Measurements from ENCODE around the gene ELMOD3. TPM values are rescaled to one million over a fixed set of nuclear protein-coding genes. Genes with fewer than 3 reads are reported as not detected.
A peak's percentile ranks its signal among the peaks of the same experiment; 100 is the strongest.

The ELMOD3 gene
- polyA plus RNA-seq, 3 donors: 6.1 to 53.3 (median 7.2) TPM

- no peaks in the 10 kb centered on the region for H3K27me3 ChIP-seq (ENCODE audit: control insufficient read depth in 2 of 2, insufficient read depth in 2 of 2, low read length in 2 of 2)
- no peak overlapping the region for H2AFZ ChIP-seq (ENCODE audit: insufficient read depth, low read depth, low read length, poor library complexity, severe bottlenecking)
- DNase-seq: no peak
- peaks cover 3% of the 10 kb centered on the region for H4K20me1 ChIP-seq (ENCODE audit: insufficient read depth, low read length)
- peak overlapping the region in 1 of 7 donors; percentile 21 for H3K27ac Mint-ChIP-seq
- H3K4me1 ChIP-seq (ENCODE audit: control insufficient read depth in 1 of 2, insufficient read depth in 2 of 2, low read length in 2 of 2): no peaks in the 10 kb centered on the region
- no peak overlapping the region for H3K4me2 ChIP-seq (replicated peaks; ENCODE audit: extremely low read depth, low read length, poor library complexity, severe bottlenecking)
- H3K79me2 ChIP-seq (ENCODE audit: insufficient read depth, low read length): no peaks in the 10 kb centered on the region
- H3K4me3 ChIP-seq (replicated peaks in 1 of 3; ENCODE audit: low read depth in 2 of 3, low read length in 3 of 3): no peak overlapping the region
- WGBS (ENCODE audit: insufficient coverage): 99% methylated on average over 9 of the region's 14 CpGs
- H3K9me3 ChIP-seq (replicated peaks in 1 of 2; ENCODE audit: control insufficient read depth in 1 of 2, insufficient read depth in 1 of 2, low read length in 2 of 2): no peaks in the 10 kb centered on the region
- intact Hi-C loops (cut with micrococcal nuclease): no loop called here
- H3K27me3 Mint-ChIP-seq (ENCODE audit: low read depth in 3 of 3): peaks cover 3 to 5% (median 5%) of the 10 kb centered on the region in 3 donors
- peaks cover 53 to 73% of the 10 kb centered on the region in 2 donors for H3K36me3 Mint-ChIP-seq
- H3K9me3 Mint-ChIP-seq: no peaks in the 10 kb centered on the region
- H3K36me3 ChIP-seq (replicated peaks in 1 of 2; ENCODE audit: control insufficient read depth in 1 of 2, insufficient read depth in 2 of 2, low read length in 2 of 2): peaks cover 44 to 62% of the 10 kb centered on the region in 2 donors
- no peak overlapping the region for H3K4me3 Mint-ChIP-seq
- no peak overlapping the region for H3K27ac ChIP-seq (ENCODE audit: low read depth in 1 of 2, low read length in 2 of 2)
- H3K9ac ChIP-seq (ENCODE audit: insufficient read depth, low read length, poor library complexity, severe bottlenecking): no peak overlapping the region
- no peak for TF ChIP-seq CTCF (IDR thresholded peaks at IDR 0.05)
- H3K4me1 Mint-ChIP-seq: no peaks in the 10 kb centered on the region
Measured at GRCh38 chr2:85344356-85344954, 10.1 kb upstream of the ELMOD3 start.

- peaks cover 3% of the 10 kb centered on the region for H4K20me1 ChIP-seq (ENCODE audit: insufficient read depth, low read length)
Measured at GRCh38 chr2:85347599-85347998, 7.0 kb upstream of the ELMOD3 start.

More at GRCh38 chr2:85347599-85347998, 7.0 kb upstream of the ELMOD3 start:
- Histone ChIP-seq H3K9me3 (replicated peaks in 1 of 2; ENCODE audit: control insufficient read depth in 1 of 2, insufficient read depth in 1 of 2, low read length in 2 of 2) (no peaks in the 10 kb centered on the region), H3K4me1 (ENCODE audit: control insufficient read depth in 1 of 2, insufficient read depth in 2 of 2, low read length in 2 of 2) (no peaks in the 10 kb centered on the region), H2AFZ (ENCODE audit: insufficient read depth, low read depth, low read length, poor library complexity, severe bottlenecking) (no peak overlapping the region), H3K4me2 (replicated peaks; ENCODE audit: extremely low read depth, low read length, poor library complexity, severe bottlenecking) (no peak overlapping the region), H3K4me3 (replicated peaks in 1 of 3; ENCODE audit: low read depth in 2 of 3, low read length in 3 of 3) (no peak overlapping the region), H3K9ac (ENCODE audit: insufficient read depth, low read length, poor library complexity, severe bottlenecking) (no peak overlapping the region), H3K27ac (ENCODE audit: low read depth in 1 of 2, low read length in 2 of 2) (no peak overlapping the region), H3K79me2 (ENCODE audit: insufficient read depth, low read length) (peaks cover 1% of the 10 kb centered on the region), H3K36me3 (replicated peaks in 1 of 2; ENCODE audit: control insufficient read depth in 1 of 2, insufficient read depth in 2 of 2, low read length in 2 of 2) (peaks cover 65 to 83% of the 10 kb centered on the region in 2 donors), H3K27me3 (ENCODE audit: control insufficient read depth in 2 of 2, insufficient read depth in 2 of 2, low read length in 2 of 2) (no peaks in the 10 kb centered on the region)
- 100% methylated on average over 3 of the region's 3 CpGs for WGBS (ENCODE audit: insufficient coverage)
- intact Hi-C loops (cut with micrococcal nuclease): no loop called here
- DNase-seq: no peak
- H3K4me1 Mint-ChIP-seq: no peaks in the 10 kb centered on the region
- peaks cover 0 to 2% (median 0%) of the 10 kb centered on the region in 3 donors for H3K27me3 Mint-ChIP-seq (ENCODE audit: low read depth in 3 of 3)
- H3K4me3 Mint-ChIP-seq: no peak overlapping the region
- H3K36me3 Mint-ChIP-seq: peaks cover 70 to 85% of the 10 kb centered on the region in 2 donors
- TF ChIP-seq CTCF (IDR thresholded peaks at IDR 0.05): no peak
- H3K27ac Mint-ChIP-seq: peak overlapping the region in 2 of 7 donors; percentile 34 to 53
- no peaks in the 10 kb centered on the region for H3K9me3 Mint-ChIP-seq
